ENCODE measurements around the gene FOXL2.

The FOXL2 gene

GRCh38 chr3:138950701-138951100 is 3.8 kb upstream of the FOXL2 start:
- no peak for DNase-seq (ENCODE audit: low read depth)
- H3K4me3 ChIP-seq (ENCODE audit: low read depth, low read length) = no peak overlapping the region
- no peak for TF ChIP-seq CTCF (conservative IDR thresholded peaks at IDR 0.05; ENCODE audit: low read depth, low read length)

GRCh38 chr3:138950006-138950644 is 3.2 kb upstream of the FOXL2 start:
- peak overlapping the region; percentile 39 for H3K4me3 ChIP-seq (ENCODE audit: low read depth, low read length)
- DNase-seq (ENCODE audit: low read depth) = peak; percentile 44

DNA sequence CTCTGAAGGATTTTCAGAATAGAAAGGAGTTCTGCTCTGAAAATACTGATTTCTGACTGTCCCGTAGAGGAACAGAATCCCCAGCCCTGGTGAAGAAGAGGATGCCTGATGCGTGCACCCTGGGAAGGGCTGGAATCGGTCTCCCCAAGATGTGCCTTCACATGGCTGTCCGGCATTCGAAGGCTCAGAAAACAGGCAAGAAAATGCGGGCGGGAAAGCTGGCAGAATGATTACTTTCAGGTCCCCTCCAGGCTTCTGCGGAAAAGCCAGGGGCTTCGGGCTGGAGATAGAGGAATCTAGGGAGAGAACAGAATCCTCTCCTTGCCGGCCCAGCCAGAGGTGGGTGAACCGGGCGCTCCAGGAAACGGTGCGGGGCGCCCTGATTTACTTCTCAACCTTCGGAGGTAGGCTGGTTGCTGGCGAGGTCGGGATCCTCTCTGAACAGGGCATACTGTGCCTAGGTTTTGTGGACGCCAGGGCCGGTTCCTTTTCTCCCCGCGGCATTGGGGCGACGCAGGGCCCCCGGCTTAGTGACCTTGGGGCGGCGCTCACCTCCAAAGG is 2.6 kb upstream of the FOXL2 start:
- TF ChIP-seq CTCF (conservative IDR thresholded peaks at IDR 0.05; ENCODE audit: low read depth, low read length) = no peak
- DNase-seq (ENCODE audit: low read depth) = no peak
- H3K4me3 ChIP-seq (ENCODE audit: low read depth, low read length) = peak overlapping the region; percentile 39

More at GRCh38 chr3:138950006-138950644, 3.2 kb upstream of the FOXL2 start:
- TF ChIP-seq CTCF (conservative IDR thresholded peaks at IDR 0.05; ENCODE audit: low read depth, low read length) = no peak

DNA sequence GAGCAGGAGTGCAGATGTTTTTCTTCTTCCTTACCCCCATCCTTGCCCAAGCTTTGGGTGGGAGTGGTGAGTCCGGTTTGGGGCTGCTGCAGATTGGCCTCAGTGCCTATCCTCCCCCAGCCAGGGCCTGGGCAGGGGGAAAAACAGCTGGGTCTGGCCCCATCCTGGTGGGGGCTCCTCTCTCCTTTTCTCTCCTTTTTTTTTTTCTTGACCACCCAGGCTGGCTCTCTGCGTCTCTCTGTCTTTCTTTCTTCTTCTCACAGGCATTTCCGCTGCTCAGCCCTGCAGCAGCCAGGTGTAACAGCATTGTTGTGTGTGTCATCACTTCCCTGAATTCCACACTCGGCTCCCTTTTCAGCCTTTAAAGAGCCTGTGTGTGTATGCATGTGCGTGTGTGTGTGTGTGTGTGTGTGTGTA is 2.1 kb upstream of the FOXL2 start:
- no peak for TF ChIP-seq CTCF (conservative IDR thresholded peaks at IDR 0.05; ENCODE audit: low read depth, low read length)
- DNase-seq (ENCODE audit: low read depth) = no peak
- no peak overlapping the region for H3K4me3 ChIP-seq (ENCODE audit: low read depth, low read length)

DNA sequence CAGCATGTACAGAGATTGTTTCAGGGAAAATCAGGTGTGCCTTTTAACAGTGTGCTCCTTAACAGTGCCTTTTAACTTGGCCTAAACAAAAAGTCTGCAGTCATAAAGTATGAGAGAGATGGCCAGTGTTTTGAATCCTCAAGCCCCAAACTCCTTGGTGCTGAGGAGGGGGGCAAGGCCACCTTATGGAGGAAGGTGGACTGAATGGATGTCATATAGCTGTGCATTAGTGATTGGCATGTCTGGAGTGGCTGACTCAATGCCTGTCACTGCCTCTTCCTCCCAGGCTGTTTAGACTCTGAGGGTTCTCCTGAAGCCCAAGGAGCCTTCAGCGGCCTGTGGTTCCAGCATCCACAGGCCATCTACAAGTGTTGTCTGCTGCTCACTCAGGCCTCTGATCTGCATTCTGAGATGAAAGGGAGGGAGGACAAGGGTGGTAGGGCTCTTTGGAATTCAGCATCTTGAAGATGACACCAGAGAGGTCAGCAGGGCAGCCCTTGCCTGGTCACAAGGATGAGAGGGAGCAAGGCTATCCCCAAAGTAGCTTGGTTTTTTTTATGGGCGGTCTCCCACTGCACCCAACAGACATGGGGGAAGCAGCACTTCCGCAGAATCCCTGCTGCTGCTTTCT is 1.5 kb upstream of the FOXL2 start:
- no peak overlapping the region for H3K4me3 ChIP-seq (ENCODE audit: low read depth, low read length)
- no peak for TF ChIP-seq CTCF (conservative IDR thresholded peaks at IDR 0.05; ENCODE audit: low read depth, low read length)
- DNase-seq (ENCODE audit: low read depth) = no peak

- H3K4me3 ChIP-seq (ENCODE audit: low read depth, low read length) = peak overlapping the region; percentile 50
- no peak for DNase-seq (ENCODE audit: low read depth)
These were observed 671 bp upstream of the FOXL2 start for GRCh38 chr3:138947495-138948121.

More at GRCh38 chr3:138947495-138948121, 671 bp upstream of the FOXL2 start:
- no peak for TF ChIP-seq CTCF (conservative IDR thresholded peaks at IDR 0.05; ENCODE audit: low read depth, low read length)
